ENCODE measurements around the gene HAO1. TPM values are rescaled to one million over a fixed set of nuclear protein-coding genes. Genes with fewer than 3 reads are reported as not detected.

The HAO1 gene
- polyA plus RNA-seq, 1 of the 3 experiments (the other 2 are of a cell fraction) = not detected

DNA sequence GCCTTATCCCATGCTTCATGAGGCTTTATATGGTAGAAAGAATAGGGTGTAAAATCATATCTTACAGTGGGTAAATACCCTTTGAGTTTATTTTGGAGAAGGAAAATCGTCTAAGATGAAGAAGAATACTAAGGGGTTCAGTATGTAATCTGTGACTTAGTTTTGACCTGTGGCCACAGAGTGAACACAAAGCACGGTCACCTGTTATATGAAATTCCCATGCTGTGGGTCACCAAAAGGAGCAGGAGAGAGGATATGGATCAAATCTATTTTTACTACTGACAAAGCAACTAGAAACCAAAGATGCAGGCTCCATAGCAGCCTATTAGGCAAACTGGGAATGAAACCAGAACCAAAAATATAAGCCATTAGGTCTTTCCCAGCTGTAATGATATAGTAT is 3.6 kb upstream of the HAO1 start:
- H3K79me2 ChIP-seq (ENCODE audit: insufficient read depth) = no peaks in the 10 kb centered on the region
- no peak overlapping the region for H3K4me3 ChIP-seq (ENCODE audit: low read depth in 2 of 2, low read length in 1 of 2)
- no peaks in the 10 kb centered on the region for H3F3A ChIP-seq (replicated peaks; ENCODE audit: insufficient read depth)
- H3K27me3 ChIP-seq (ENCODE audit: insufficient read depth) = no peaks in the 10 kb centered on the region
- H3K9ac ChIP-seq = no peak overlapping the region
- H3K9me2 ChIP-seq = no peaks in the 10 kb centered on the region
- no peak overlapping the region for H3K4me2 ChIP-seq
- H2AFZ ChIP-seq (ENCODE audit: low read depth) = no peak overlapping the region
- POLR2A ChIA-PET = no interaction called here
- no peaks in the 10 kb centered on the region for H3K9me3 ChIP-seq
- TF ChIP-seq ELF1 (IDR thresholded peaks at IDR 0.05) (no peak), RAD21 (IDR thresholded peaks at IDR 0.05; ENCODE audit: low read length) (no peak), GATA2 (CRISPR knock-in tag; IDR thresholded peaks at IDR 0.05) (no peak), NFIC (IDR thresholded peaks at IDR 0.05; ENCODE audit: borderline replicate concordance) (no peak), FOXM1 (IDR thresholded peaks at IDR 0.05; ENCODE audit: low read depth) (no peak), EP300 (IDR thresholded peaks at IDR 0.05; ENCODE audit: borderline replicate concordance in 1 of 2, low read depth in 1 of 2, low read length in 1 of 2) (no peak), FOSL2 (IDR thresholded peaks at IDR 0.05; ENCODE audit: borderline replicate concordance, low read depth) (no peak), EZH2phosphoT487 (IDR thresholded peaks at IDR 0.05; ENCODE audit: borderline replicate concordance, low read depth) (no peak)
- TF ChIP-seq, protein P1, sequence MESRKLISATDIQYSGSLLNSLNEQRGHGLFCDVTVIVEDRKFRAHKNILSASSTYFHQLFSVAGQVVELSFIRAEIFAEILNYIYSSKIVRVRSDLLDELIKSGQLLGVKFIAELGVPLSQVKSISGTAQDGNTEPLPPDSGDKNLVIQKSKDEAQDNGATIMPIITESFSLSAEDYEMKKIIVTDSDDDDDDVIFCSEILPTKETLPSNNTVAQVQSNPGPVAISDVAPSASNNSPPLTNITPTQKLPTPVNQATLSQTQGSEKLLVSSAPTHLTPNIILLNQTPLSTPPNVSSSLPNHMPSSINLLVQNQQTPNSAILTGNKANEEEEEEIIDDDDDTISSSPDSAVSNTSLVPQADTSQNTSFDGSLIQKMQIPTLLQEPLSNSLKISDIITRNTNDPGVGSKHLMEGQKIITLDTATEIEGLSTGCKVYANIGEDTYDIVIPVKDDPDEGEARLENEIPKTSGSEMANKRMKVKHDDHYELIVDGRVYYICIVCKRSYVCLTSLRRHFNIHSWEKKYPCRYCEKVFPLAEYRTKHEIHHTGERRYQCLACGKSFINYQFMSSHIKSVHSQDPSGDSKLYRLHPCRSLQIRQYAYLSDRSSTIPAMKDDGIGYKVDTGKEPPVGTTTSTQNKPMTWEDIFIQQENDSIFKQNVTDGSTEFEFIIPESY (IDR thresholded peaks at IDR 0.05; ENCODE audit: borderline replicate concordance, low read depth) = no peak
- TF ChIP-seq, protein P2, sequence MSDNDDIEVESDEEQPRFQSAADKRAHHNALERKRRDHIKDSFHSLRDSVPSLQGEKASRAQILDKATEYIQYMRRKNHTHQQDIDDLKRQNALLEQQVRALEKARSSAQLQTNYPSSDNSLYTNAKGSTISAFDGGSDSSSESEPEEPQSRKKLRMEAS (IDR thresholded peaks at IDR 0.05; ENCODE audit: low read depth) = no peak
- H4K20me1 ChIP-seq (ENCODE audit: insufficient read depth) = no peaks in the 10 kb centered on the region
- peaks cover 0 to 5% of the 10 kb centered on the region in 2 experiments; a peak in 2 of 4 replicates for H3K4me1 ChIP-seq (ENCODE audit: control insufficient read depth in 1 of 2, insufficient read depth in 2 of 2, low read depth in 1 of 2, low read length in 1 of 2)
- H3K27ac ChIP-seq (ENCODE audit: low read depth in 2 of 2, low read length in 1 of 2) = no peak overlapping the region
- CTCF ChIA-PET = interaction anchor here (0.9 kb wide), 1 partner anchor 100 kb away, joined by 3 read pairs; no protein-coding TSS in a partner anchor
- no peak for DNase-seq
- WGBS (ENCODE audit: low lambda C conversion rate) = 10% methylated on average over 2 of the region's 2 CpGs
- H3K36me3 ChIP-seq (replicated peaks in 1 of 2; ENCODE audit: control insufficient read depth in 1 of 2, insufficient read depth in 2 of 2, low read length in 1 of 2) = no peaks in the 10 kb centered on the region

DNA sequence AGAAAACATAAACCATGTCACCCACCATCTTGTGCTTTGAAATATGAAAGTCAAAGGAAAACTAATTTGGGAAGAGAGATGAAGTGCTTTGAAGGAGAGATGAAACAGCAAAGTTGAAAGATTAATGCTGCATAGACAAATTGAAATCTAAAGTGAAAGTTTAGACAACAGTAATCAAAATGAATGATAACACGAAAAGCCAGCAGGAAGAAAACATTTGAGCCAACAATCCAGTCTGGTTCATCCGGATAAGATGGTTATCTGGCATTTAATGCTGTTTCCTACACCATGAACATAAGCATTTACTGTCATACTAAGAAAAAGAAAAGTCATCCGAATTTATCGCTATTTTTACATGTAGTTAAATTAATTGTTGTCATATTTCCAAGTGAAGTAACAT is 595 bp downstream of the HAO1 start:
- WGBS (ENCODE audit: low lambda C conversion rate) = 16% methylated on average over 4 of the region's 4 CpGs
- no peaks in the 10 kb centered on the region for H3K79me2 ChIP-seq (ENCODE audit: insufficient read depth)
- ChIA-PET CTCF (interaction anchor here (7.7 kb wide), 1 partner anchor 782 kb away, joined by 140 read pairs; no protein-coding TSS in a partner anchor), POLR2A (no interaction called here)
- H3F3A ChIP-seq (replicated peaks; ENCODE audit: insufficient read depth) = no peaks in the 10 kb centered on the region
- peak overlapping the region; percentile 9; the same call in 1 of the 2 replicates for H2AFZ ChIP-seq (ENCODE audit: low read depth)
- no peaks in the 10 kb centered on the region for H3K36me3 ChIP-seq (replicated peaks in 1 of 2; ENCODE audit: control insufficient read depth in 1 of 2, insufficient read depth in 2 of 2, low read length in 1 of 2)
- peak; percentile 33 for DNase-seq
- no peaks in the 10 kb centered on the region for H4K20me1 ChIP-seq (ENCODE audit: insufficient read depth)
- H3K27ac ChIP-seq (ENCODE audit: low read depth in 2 of 2, low read length in 1 of 2) = peak overlapping the region in 1 of 2 experiments; percentile 62; a peak in 2 of 4 replicates
- H3K4me1 ChIP-seq (ENCODE audit: control insufficient read depth in 1 of 2, insufficient read depth in 2 of 2, low read depth in 1 of 2, low read length in 1 of 2) = peaks cover 0 to 5% of the 10 kb centered on the region in 2 experiments; a peak in 2 of 4 replicates
- 0 out of 2 replicates have a peak, but pooled peaks have one; percentile 13 for TF ChIP-seq TCF12 (IDR thresholded peaks at IDR 0.05)
- TF ChIP-seq, protein P3, sequence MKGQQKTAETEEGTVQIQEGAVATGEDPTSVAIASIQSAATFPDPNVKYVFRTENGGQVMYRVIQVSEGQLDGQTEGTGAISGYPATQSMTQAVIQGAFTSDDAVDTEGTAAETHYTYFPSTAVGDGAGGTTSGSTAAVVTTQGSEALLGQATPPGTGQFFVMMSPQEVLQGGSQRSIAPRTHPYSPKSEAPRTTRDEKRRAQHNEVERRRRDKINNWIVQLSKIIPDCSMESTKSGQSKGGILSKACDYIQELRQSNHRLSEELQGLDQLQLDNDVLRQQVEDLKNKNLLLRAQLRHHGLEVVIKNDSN (IDR thresholded peaks at IDR 0.05; ENCODE audit: borderline replicate concordance, low read depth) = no peak
- TF ChIP-seq, protein P4, sequence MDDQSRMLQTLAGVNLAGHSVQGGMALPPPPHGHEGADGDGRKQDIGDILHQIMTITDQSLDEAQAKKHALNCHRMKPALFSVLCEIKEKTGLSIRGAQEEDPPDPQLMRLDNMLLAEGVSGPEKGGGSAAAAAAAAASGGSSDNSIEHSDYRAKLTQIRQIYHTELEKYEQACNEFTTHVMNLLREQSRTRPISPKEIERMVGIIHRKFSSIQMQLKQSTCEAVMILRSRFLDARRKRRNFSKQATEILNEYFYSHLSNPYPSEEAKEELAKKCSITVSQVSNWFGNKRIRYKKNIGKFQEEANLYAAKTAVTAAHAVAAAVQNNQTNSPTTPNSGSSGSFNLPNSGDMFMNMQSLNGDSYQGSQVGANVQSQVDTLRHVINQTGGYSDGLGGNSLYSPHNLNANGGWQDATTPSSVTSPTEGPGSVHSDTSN (IDR thresholded peaks at IDR 0.05) = 0 out of 2 replicates have a peak, but pooled peaks have one; percentile 15
- TF ChIP-seq EP300 (IDR thresholded peaks at IDR 0.05; ENCODE audit: borderline replicate concordance in 1 of 2, low read depth in 1 of 2, low read length in 1 of 2) = peak in 1 of 2 experiments; percentile 75; a peak in 1 of 4 replicates
- peak; percentile 74 for TF ChIP-seq GATA2 (CRISPR knock-in tag; IDR thresholded peaks at IDR 0.05)
- TF ChIP-seq FOXJ3 (CRISPR knock-in tag; IDR thresholded peaks at IDR 0.05) = 0 out of 2 replicates have a peak, but pooled peaks have one; percentile 32
- TF ChIP-seq RCOR1 (IDR thresholded peaks at IDR 0.05; ENCODE audit: low read length) = peak; percentile 68
- TF ChIP-seq, protein P5, sequence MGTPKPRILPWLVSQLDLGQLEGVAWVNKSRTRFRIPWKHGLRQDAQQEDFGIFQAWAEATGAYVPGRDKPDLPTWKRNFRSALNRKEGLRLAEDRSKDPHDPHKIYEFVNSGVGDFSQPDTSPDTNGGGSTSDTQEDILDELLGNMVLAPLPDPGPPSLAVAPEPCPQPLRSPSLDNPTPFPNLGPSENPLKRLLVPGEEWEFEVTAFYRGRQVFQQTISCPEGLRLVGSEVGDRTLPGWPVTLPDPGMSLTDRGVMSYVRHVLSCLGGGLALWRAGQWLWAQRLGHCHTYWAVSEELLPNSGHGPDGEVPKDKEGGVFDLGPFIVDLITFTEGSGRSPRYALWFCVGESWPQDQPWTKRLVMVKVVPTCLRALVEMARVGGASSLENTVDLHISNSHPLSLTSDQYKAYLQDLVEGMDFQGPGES (IDR thresholded peaks at IDR 0.05; ENCODE audit: low read depth, low read length) = no peak
- 0 out of 2 replicates have a peak, but pooled peaks have one; percentile 9 for TF ChIP-seq RAD21 (IDR thresholded peaks at IDR 0.05; ENCODE audit: low read length)
- H3K4me2 ChIP-seq = no peak overlapping the region
- H3K27me3 ChIP-seq (ENCODE audit: insufficient read depth) = no peaks in the 10 kb centered on the region
- H3K9me3 ChIP-seq = no peaks in the 10 kb centered on the region
- H3K4me3 ChIP-seq (ENCODE audit: low read depth in 2 of 2, low read length in 1 of 2) = no peak overlapping the region; a peak in 1 of 4 replicates
- H3K9ac ChIP-seq = no peak overlapping the region
- no peaks in the 10 kb centered on the region for H3K9me2 ChIP-seq

Data from SK-N-SH (cell line).